Skeletal muscle satellite cell (primary cell): Measurements from ENCODE around the gene NTNG1.

Experiments used
- H3K27me3 ChIP-seq: 2 replicates; pipeline ENCODE4 v1.7.0; 2013; ENCODE audit warnings: low read length; ENCODE audit not compliant: control insufficient read depth, insufficient read depth
- H3K36me3 ChIP-seq: 2 replicates; pipeline ENCODE4 v1.7.0; 2013; ENCODE audit warnings: mild to moderate bottlenecking, control low read depth, low read length; ENCODE audit not compliant: insufficient read depth
- H3K4me1 ChIP-seq: 2 replicates; pipeline ENCODE4 v1.7.0; 2013; ENCODE audit warnings: low read length; ENCODE audit not compliant: control insufficient read depth, insufficient read depth
- H3K4me2 ChIP-seq: 2 replicates; pipeline ENCODE4 v1.7.0; 2013; ENCODE audit warnings: mild to moderate bottlenecking, low read length
- H3K4me3 ChIP-seq: 2 replicates; pipeline ENCODE4 v1.7.0; 2013; ENCODE audit warnings: low read length
- H3K9ac ChIP-seq: 2 replicates; pipeline ENCODE4 v1.7.0; 2013; ENCODE audit warnings: mild to moderate bottlenecking, low read depth, low read length, moderate library complexity
- H3K9me3 ChIP-seq: replicated peaks from 2 replicates; pipeline ENCODE4 v1.7.0; 2013; ENCODE audit warnings: mild to moderate bottlenecking, control low read depth, low read length

NTNG1 gene

GRCh38 chr1:107267489-107267888, 126.7 kb downstream of the NTNG1 start:
- H3K4me2 ChIP-seq, result no peak overlapping the region

GRCh38 chr1:107272321-107272720, 131.5 kb downstream of the NTNG1 start:
- Histone ChIP-seq H3K9ac (no peak overlapping the region), H3K4me1 (no peaks in the 10 kb centered on the region), H3K9me3 (no peaks in the 10 kb centered on the region), H3K36me3 (no peaks in the 10 kb centered on the region), H3K27me3 (no peaks in the 10 kb centered on the region), H3K4me3 (no peak overlapping the region), H3K4me2 (no peak overlapping the region)

More at GRCh38 chr1:107267489-107267888, 126.7 kb downstream of the NTNG1 start:
- Histone ChIP-seq H3K36me3 (no peaks in the 10 kb centered on the region), H3K4me3 (no peak overlapping the region), H3K9ac (no peak overlapping the region), H3K27me3 (no peaks in the 10 kb centered on the region), H3K9me3 (no peaks in the 10 kb centered on the region), H3K4me1 (peaks cover 23% of the 10 kb centered on the region)

DNA sequence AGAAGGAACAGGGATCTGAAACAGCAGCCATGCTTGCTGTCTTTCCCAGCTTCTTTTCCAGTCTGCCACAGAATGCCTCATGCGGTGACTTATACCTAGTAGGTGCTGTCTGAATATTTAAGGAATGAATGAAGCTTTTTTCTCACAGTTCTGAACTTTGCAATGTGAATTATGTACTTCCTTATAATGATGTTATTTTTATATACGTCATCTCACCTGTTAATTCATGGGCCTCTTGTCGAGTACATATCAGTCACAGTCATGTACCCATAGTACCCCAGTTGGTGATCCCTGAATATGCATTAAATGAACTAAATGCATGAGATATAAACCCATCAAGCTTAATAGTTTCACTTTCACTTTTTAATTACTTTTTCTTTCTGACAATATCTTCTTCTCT, 132.7 kb downstream of the NTNG1 start:
- no peak overlapping the region for H3K4me3 ChIP-seq
- no peaks in the 10 kb centered on the region for H3K36me3 ChIP-seq
- no peaks in the 10 kb centered on the region for H3K9me3 ChIP-seq
- no peak overlapping the region for H3K4me2 ChIP-seq
- H3K27me3 ChIP-seq, result no peaks in the 10 kb centered on the region
- H3K9ac ChIP-seq, result no peak overlapping the region
- H3K4me1 ChIP-seq, result no peaks in the 10 kb centered on the region

- H3K4me2 ChIP-seq, result no peak overlapping the region
- no peaks in the 10 kb centered on the region for H3K9me3 ChIP-seq
- H3K4me1 ChIP-seq, result no peaks in the 10 kb centered on the region
- H3K9ac ChIP-seq, result no peak overlapping the region
- H3K27me3 ChIP-seq, result no peaks in the 10 kb centered on the region
- no peak overlapping the region for H3K4me3 ChIP-seq
- no peaks in the 10 kb centered on the region for H3K36me3 ChIP-seq
Measured at GRCh38 chr1:107274227-107274626, 133.4 kb downstream of the NTNG1 start.

DNA sequence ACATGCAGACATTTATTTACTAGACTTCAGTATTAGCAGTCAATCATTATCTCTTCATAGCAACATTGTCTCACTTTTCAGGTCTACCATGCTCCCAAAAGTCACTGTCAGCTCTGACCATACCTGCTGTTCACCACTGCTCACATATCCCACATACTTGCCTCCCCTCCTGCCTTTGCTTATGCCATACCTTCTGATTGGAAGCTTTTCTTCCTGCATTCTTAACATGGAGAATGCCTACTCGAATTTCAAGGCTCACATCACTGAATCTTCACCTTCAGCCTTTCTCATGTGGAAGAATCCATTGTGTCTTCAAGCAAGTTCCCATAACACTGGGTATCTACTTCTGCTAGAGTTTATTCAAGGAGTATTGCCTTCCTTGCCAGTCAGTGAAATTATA, 135.4 kb downstream of the NTNG1 start:
- no peak overlapping the region for H3K4me2 ChIP-seq
- no peaks in the 10 kb centered on the region for H3K27me3 ChIP-seq
- no peaks in the 10 kb centered on the region for H3K36me3 ChIP-seq
- H3K4me3 ChIP-seq, result no peak overlapping the region
- no peaks in the 10 kb centered on the region for H3K4me1 ChIP-seq
- H3K9ac ChIP-seq, result no peak overlapping the region
- H3K9me3 ChIP-seq, result no peaks in the 10 kb centered on the region

GRCh38 chr1:107277022-107277421, 136.2 kb downstream of the NTNG1 start:
- no peak overlapping the region for H3K4me2 ChIP-seq
- no peaks in the 10 kb centered on the region for H3K27me3 ChIP-seq
- no peaks in the 10 kb centered on the region for H3K36me3 ChIP-seq
- H3K9me3 ChIP-seq, result no peaks in the 10 kb centered on the region
- no peaks in the 10 kb centered on the region for H3K4me1 ChIP-seq
- H3K9ac ChIP-seq, result no peak overlapping the region
- no peak overlapping the region for H3K4me3 ChIP-seq

DNA sequence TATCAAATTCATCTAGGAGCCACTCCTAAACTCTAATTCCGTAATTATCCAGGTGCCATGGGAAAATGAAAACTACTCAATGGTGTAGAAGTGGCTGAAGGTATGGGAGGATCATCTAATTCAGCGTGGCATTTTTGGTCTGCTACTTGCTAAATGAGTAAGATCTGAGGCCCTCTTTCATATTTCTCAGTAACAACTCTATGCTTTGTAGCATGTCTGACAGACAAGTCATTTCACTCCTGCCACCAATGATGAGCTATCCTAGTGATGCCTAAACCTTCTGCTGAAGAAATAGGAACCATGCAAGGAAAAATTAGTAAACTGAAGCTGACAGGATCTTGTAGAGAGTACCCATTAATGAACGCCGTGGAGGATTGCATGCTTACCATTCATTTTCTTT, 145.3 kb downstream of the NTNG1 start:
- Histone ChIP-seq H3K36me3 (no peaks in the 10 kb centered on the region), H3K9me3 (no peaks in the 10 kb centered on the region), H3K27me3 (no peaks in the 10 kb centered on the region), H3K4me1 (no peaks in the 10 kb centered on the region), H3K9ac (no peak overlapping the region), H3K4me2 (no peak overlapping the region), H3K4me3 (no peak overlapping the region)

DNA sequence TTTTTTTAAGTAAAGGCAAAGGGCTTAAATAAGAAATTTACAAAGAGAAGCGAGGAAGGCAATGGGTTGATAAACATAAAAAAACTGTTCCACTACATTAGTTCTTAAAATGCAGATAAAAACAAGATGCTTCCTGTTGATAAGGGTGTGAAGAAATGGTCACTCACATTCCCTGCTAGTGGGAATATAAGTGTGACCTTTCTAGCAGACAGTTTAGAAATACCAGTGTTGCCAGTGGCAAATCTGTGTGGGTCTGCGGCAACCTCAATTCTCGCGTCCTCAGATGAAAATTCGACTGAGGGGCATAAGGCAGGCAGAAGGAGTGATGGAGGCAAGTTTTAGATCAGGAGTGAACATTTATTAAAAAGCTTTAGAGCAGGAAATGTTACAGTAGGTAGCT, 151.1 kb downstream of the NTNG1 start:
- Histone ChIP-seq H3K9ac (no peak overlapping the region), H3K27me3 (no peaks in the 10 kb centered on the region), H3K9me3 (no peaks in the 10 kb centered on the region), H3K36me3 (no peaks in the 10 kb centered on the region), H3K4me2 (no peak overlapping the region), H3K4me3 (no peak overlapping the region), H3K4me1 (no peaks in the 10 kb centered on the region)

GRCh38 chr1:107293901-107294613, 153.2 kb downstream of the NTNG1 start:
- Histone ChIP-seq H3K36me3 (no peaks in the 10 kb centered on the region), H3K4me3 (no peak overlapping the region), H3K9me3 (no peaks in the 10 kb centered on the region), H3K4me2 (no peak overlapping the region), H3K4me1 (no peaks in the 10 kb centered on the region), H3K9ac (no peak overlapping the region), H3K27me3 (no peaks in the 10 kb centered on the region)

- Histone ChIP-seq H3K4me2 (no peak overlapping the region), H3K9me3 (no peaks in the 10 kb centered on the region)
Measured at GRCh38 chr1:107294686-107295085, 153.8 kb downstream of the NTNG1 start.

GRCh38 chr1:107297681-107298080, 156.8 kb downstream of the NTNG1 start:
- Histone ChIP-seq H3K9me3 (no peaks in the 10 kb centered on the region), H3K4me1 (no peaks in the 10 kb centered on the region), H3K4me2 (no peak overlapping the region), H3K9ac (no peak overlapping the region), H3K36me3 (no peaks in the 10 kb centered on the region), H3K27me3 (no peaks in the 10 kb centered on the region), H3K4me3 (no peak overlapping the region)

More at GRCh38 chr1:107294686-107295085, 153.8 kb downstream of the NTNG1 start:
- Histone ChIP-seq H3K9ac (no peak overlapping the region), H3K36me3 (no peaks in the 10 kb centered on the region), H3K27me3 (no peaks in the 10 kb centered on the region), H3K4me1 (no peaks in the 10 kb centered on the region), H3K4me3 (no peak overlapping the region)

DNA sequence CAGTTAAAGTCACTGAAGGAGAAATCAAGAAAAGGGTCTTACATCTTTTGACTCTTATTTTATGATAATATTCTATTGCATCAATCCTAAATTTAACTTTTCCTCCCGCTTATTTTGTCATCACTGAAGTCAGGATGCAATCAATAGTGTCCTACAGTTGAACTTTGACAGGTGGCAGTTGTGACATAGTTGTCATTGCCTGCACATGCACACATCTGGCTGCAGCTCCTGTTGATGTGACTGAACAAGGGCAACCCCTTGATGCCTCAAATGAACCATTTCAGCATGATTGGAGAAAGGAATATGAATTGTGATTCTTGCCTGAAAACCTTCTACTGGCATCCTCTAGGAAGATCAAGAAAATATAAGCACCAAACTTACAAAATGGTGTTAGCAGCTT, 157.7 kb downstream of the NTNG1 start:
- Histone ChIP-seq H3K27me3 (no peaks in the 10 kb centered on the region), H3K4me3 (no peak overlapping the region), H3K9ac (no peak overlapping the region), H3K36me3 (no peaks in the 10 kb centered on the region), H3K9me3 (no peaks in the 10 kb centered on the region), H3K4me1 (no peaks in the 10 kb centered on the region), H3K4me2 (no peak overlapping the region)
